Measurements from ENCODE around the gene LBX2.

LBX2 gene

GRCh38 chr2:74450570-74451190 is 48.7 kb downstream of the LBX2 start:
- DNase-seq = no peak

GRCh38 chr2:74448771-74449170 is 50.6 kb downstream of the LBX2 start:
- DNase-seq = no peak

Measured in cortex of kidney (tissue), 1 donor.